Ovary (tissue), 9 donors: ENCODE measurements around the gene DHRS12. TPM values are rescaled to one million over a fixed set of nuclear protein-coding genes. Genes with fewer than 3 reads are reported as not detected.
A peak's percentile ranks its signal among the peaks of the same experiment; 100 is the strongest.

Experiments used
- DNase-seq, 5 donors: peaks; one replicate each; pipeline ENCODE4 v3.0.0-alpha.2; 2019 to 2020
- H3K27ac ChIP-seq, 2 donors: fragments of 200-600 bp; one replicate each; pipeline versions ENCODE4 v1.5.1 to v1.8.0; 2019 to 2022
- H3K27me3 ChIP-seq: fragments of 200-600 bp; one replicate; pipeline ENCODE4 v1.8.0; 2022
- H3K36me3 ChIP-seq: fragments of 200-600 bp; sonication (generic); one replicate; pipeline ENCODE4 v1.5.1; 2019
- H3K4me1 ChIP-seq: one replicate; pipeline ENCODE4 v1.8.1; 2013; ENCODE audit warnings: mild to moderate bottlenecking, moderate library complexity; ENCODE audit not compliant: insufficient read depth
- H3K4me3 ChIP-seq: fragments of 200-600 bp; sonication (generic); one replicate; pipeline ENCODE4 v1.5.1; 2017
- H3K9me3 ChIP-seq, 2 donors: fragments of 200-600 bp in 1 of 2; sonication (generic) in 1 of 2; one replicate each; pipeline versions ENCODE4 v1.5.1 to v1.8.1; 2013 to 2019; ENCODE audit warnings: mild to moderate bottlenecking in 1 of 2, moderate library complexity in 1 of 2
- EP300 ChIP-seq: sonication (generic); formaldehyde crosslinking; IDR thresholded peaks from one replicate; pipeline ENCODE4 v1.6.1; 2017; ENCODE audit warnings: antibody characterized with exemption
- POLR2A ChIP-seq: fragments of 450-650 bp; IDR thresholded peaks from one replicate; pipeline ENCODE4 v1.6.1; 2017; ENCODE audit warnings: antibody characterized with exemption, mild to moderate bottlenecking, moderate library complexity
- WGBS, 3 donors: extraction: QIAGEN DNeasy Blood & Tissue Kit in 1 of 3; methylation state at CpG; one replicate each; pipeline versions ENCODE4 v1.1.5 to v1.1.7; 2013 to 2017; 5-methylcytosine and 5-hydroxymethylcytosine counted together
- intact Hi-C, 4 donors: fragments of 100-400 bp; cut with DNase I; formaldehyde crosslinking; loops; one replicate each; pipeline versions ENCODE4 v1.11.0 to v1.15.1; 2022 to 2023
- polyA plus RNA-seq, 2 donors: library from polyadenylated mRNA; stranded (reverse); fragments of 200-250 nt in 1 of 2; fragments of 350-450 nt in 1 of 2; fragmentation: Illumina TruSeq in 1 of 2; extraction: RNeasy Lipid Tissue Mini Kit (QIAGEN cat#74804) in 1 of 2; gene quantifications; one replicate each; pipeline ENCODE4 v1.2.3, GENCODE V29; 2013 to 2014
- total RNA-seq, 7 donors: library from RNA; depleted of rRNA in 2 of 7; stranded (reverse); fragments of >200 nt in 2 of 7; fragmentation: NEBNext Ultra II Directional in 3 of 7; extraction: Animal tissue kit (Norgen Biotek cat#: 25700) in 3 of 7; gene quantifications; one replicate each; pipeline versions ENCODE4 v1.1.0 to v1.2.4, GENCODE V29; 2016 to 2023
- TF ChIP-seq, protein P1 (sequence below), 3 donors: fragments of 450-650 bp in 2 of 3; fragments of 200-600 bp in 1 of 3; IDR thresholded peaks; one replicate each; pipeline versions ENCODE4 v1.5.1 to v1.8.0; 2016 to 2022; ENCODE audit warnings: antibody characterized with exemption in 3 of 3, mild to moderate bottlenecking in 1 of 3
- donor health status: DM: no; HTN: no; CAD: no; lungs with moderate emphysema.
- donor health status: DM: no; HTN: no; CAD: no.
- donor health status: Bipolar disorder and iron deficiency.
- donor health status: DM: yes; HTN: yes; CAD: no.
- donor health status: DM: no; HTN: no; CAD: no.
- donor health status: DM: yes; HTN: yes; CAD: no.

Gene DHRS12
- total and polyA plus RNA-seq, 9 donors: 9.7 to 29.1 (median 18.3) TPM

DNA sequence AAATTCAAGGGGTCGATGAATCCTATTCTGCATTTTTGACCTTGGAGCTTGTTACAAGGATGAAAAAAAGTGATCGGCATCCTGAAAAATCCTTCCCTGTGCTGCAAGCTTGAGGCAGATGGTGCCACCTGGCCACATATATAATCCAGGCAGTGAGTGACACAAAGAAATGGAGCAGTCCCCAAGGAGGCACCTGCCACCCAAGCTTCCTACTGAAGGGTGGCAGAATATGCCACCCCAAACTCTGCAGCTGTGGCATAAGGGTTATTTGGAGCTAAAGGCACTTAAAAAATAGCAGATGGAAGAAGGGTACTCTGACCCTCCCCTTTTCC, 25.6 kb upstream of the DHRS12 start:
- no peak for DNase-seq
- Histone ChIP-seq H3K36me3 (no peaks in the 10 kb centered on the region), H3K9me3 (no peaks in the 10 kb centered on the region), H3K27ac (no peak overlapping the region), H3K4me3 (no peak overlapping the region), H3K4me1 (peaks cover 5% of the 10 kb centered on the region), H3K27me3 (no peaks in the 10 kb centered on the region)
- no peak for TF ChIP-seq POLR2A
- TF ChIP-seq, protein P1, sequence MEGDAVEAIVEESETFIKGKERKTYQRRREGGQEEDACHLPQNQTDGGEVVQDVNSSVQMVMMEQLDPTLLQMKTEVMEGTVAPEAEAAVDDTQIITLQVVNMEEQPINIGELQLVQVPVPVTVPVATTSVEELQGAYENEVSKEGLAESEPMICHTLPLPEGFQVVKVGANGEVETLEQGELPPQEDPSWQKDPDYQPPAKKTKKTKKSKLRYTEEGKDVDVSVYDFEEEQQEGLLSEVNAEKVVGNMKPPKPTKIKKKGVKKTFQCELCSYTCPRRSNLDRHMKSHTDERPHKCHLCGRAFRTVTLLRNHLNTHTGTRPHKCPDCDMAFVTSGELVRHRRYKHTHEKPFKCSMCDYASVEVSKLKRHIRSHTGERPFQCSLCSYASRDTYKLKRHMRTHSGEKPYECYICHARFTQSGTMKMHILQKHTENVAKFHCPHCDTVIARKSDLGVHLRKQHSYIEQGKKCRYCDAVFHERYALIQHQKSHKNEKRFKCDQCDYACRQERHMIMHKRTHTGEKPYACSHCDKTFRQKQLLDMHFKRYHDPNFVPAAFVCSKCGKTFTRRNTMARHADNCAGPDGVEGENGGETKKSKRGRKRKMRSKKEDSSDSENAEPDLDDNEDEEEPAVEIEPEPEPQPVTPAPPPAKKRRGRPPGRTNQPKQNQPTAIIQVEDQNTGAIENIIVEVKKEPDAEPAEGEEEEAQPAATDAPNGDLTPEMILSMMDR (IDR thresholded peaks at IDR 0.05): no peak
- no peak for TF ChIP-seq EP300
- 42 to 72% (median 44%) methylated on average over 2 of the region's 2 CpGs for whole genome bisulfite sequencing, 3 donors
- intact Hi-C loops: no loop called here

DNA sequence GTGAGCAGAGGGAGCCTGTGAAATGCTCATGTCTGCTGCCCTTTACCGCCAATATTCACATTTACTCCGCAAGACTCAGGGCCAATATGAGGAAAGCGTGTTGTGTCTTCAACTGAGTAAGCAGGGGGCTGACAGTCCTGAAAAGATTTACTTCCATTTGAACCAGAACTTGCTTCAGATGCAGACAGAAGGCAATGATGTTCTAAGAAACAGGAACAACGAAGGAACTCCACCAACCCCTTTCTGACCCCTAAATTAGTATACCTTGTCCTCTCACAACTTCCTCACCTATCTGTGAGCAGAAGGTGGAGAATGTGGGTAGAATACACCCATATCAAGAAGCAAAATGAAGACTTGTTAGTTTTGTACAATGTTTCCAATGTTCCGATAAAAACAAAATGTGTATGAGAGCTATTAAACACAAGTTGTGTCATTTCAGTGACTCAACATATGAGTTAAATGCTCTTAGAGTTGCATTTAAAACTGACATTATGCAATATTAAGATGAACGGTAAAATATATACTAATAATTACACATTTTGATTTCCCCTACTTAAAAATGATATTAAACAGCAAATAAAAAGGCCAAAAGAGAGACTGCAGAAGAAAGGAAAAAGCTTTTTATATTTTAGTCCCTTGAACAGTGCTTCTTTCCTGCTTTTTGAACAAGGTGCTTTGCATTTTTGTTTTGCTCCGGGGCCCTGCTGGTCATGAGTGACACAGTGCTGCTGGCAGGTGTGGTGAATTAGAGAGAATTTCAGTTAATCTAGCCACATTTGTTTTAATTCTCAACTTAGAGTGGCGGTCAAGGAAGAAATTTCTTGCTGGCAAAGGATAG, 25.0 kb upstream of the DHRS12 start:
- TF ChIP-seq, protein P1 (IDR thresholded peaks at IDR 0.05): no peak
- TF ChIP-seq POLR2A (no peak), EP300 (no peak)
- no peak for DNase-seq
- H3K27ac ChIP-seq: no peak overlapping the region
- H3K9me3 ChIP-seq: no peaks in the 10 kb centered on the region
- intact Hi-C loops: no loop called here
- H3K27me3 ChIP-seq: no peaks in the 10 kb centered on the region
- WGBS, 3 donors: 83 to 89% (median 87%) methylated on average over 8 of the region's 8 CpGs
- no peak overlapping the region for H3K4me3 ChIP-seq
- peaks cover 5% of the 10 kb centered on the region for H3K4me1 ChIP-seq
- no peaks in the 10 kb centered on the region for H3K36me3 ChIP-seq

DNA sequence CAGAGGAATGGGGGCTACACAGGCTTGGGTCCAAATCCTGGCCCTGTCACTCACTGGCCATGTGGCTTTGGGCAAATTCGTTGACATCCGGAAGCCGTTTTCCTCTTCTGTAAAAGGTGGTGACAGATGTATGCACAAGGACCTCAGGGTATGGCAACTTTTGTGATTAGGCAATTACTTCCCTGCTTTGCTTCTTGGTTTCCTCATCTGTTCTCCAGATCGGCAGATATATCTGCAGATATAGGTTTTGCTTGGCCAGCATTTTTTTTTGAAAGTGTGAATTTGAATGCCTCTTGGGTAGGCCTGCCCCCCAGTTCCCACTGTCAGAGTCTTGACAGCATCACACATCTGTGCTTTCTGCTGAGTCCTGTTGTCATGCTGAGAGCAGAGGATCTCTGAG, 23.3 kb upstream of the DHRS12 start:
- no peak for TF ChIP-seq POLR2A
- TF ChIP-seq EP300: no peak
- TF ChIP-seq, protein P1 (IDR thresholded peaks at IDR 0.05): no peak
- Histone ChIP-seq H3K4me3 (no peak overlapping the region), H3K27me3 (no peaks in the 10 kb centered on the region), H3K9me3 (no peaks in the 10 kb centered on the region), H3K27ac (no peak overlapping the region), H3K36me3 (no peaks in the 10 kb centered on the region), H3K4me1 (peaks cover 5% of the 10 kb centered on the region)
- no peak for DNase-seq
- intact Hi-C loops: no loop called here
- 86 to 90% (median 89%) methylated on average over 4 of the region's 4 CpGs for WGBS, 3 donors

DNA sequence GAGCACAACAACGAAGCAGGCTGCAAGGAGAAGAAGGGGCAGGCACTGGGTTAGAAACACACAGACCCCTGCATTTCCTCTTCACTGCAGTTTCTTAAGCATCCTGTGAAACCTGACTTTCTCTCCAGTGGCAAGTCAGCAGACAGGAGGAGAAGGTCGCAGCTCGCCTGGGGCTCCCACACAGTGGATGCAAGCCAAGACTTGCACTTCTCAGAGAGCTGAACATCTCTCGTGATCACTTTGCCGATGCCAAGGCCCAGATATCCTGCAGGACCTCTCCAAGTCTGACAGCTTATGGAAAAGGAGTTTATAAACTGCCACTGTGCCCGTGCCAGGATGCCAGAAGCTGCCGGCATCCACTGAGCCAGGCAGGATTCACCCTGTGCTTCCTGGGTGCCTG, 22.6 kb upstream of the DHRS12 start:
- H3K27ac ChIP-seq: no peak overlapping the region
- H3K27me3 ChIP-seq: no peaks in the 10 kb centered on the region
- intact Hi-C loops: no loop called here
- WGBS, 3 donors: 1 to 5% (median 3%) methylated on average over 7 of the region's 7 CpGs
- H3K36me3 ChIP-seq: no peaks in the 10 kb centered on the region
- DNase-seq: peak in 2 of 5 donors; percentile 56 to 57
- TF ChIP-seq POLR2A (no peak), EP300 (no peak)
- TF ChIP-seq, protein P1 (IDR thresholded peaks at IDR 0.05): no peak
- H3K9me3 ChIP-seq: no peaks in the 10 kb centered on the region
- no peak overlapping the region for H3K4me3 ChIP-seq
- H3K4me1 ChIP-seq: peaks cover 5% of the 10 kb centered on the region
